ENCODE results near the gene TAC3. TPM values are rescaled to one million over a fixed set of nuclear protein-coding genes. Genes with fewer than 3 reads are reported as not detected.

TAC3 gene
- total RNA-seq, 3 donors from 2014 or later = not detected

- TF ChIP-seq POLR2AphosphoS5 (IDR thresholded peaks at IDR 0.05) (no peak), CTCF (IDR thresholded peaks at IDR 0.05) (no peak)
- Histone ChIP-seq H3K27ac (no peak overlapping the region), H3K9me3 (no peaks in the 10 kb centered on the region), H3K27me3 (no peaks in the 10 kb centered on the region), H3K36me3 (no peaks in the 10 kb centered on the region), H3K4me1 (no peaks in the 10 kb centered on the region), H3K4me3 (no peak overlapping the region)
- intact Hi-C loops (cut with DNase I; ENCODE audit: low total_unique reads) = loop anchor here (10.0 kb wide), 1 partner anchor 242 kb away; the partner anchor contains the start of gene PRIM1
- no peak for DNase-seq (ENCODE audit: low spot score in 2 of 2)
Observed at GRCh38 chr12:56996793-56997545, 19.4 kb downstream of the TAC3 start.

GRCh38 chr12:56995930-56996496 lies 20.3 kb downstream of the TAC3 start:
- no peaks in the 10 kb centered on the region for H3K4me1 ChIP-seq
- no peak overlapping the region for H3K27ac ChIP-seq
- H3K36me3 ChIP-seq = no peaks in the 10 kb centered on the region

GRCh38 chr12:56995201-56995929 lies 21.0 kb downstream of the TAC3 start:
- Histone ChIP-seq H3K9me3 (no peaks in the 10 kb centered on the region), H3K4me1 (no peaks in the 10 kb centered on the region), H3K27me3 (no peaks in the 10 kb centered on the region), H3K36me3 (no peaks in the 10 kb centered on the region), H3K27ac (no peak overlapping the region), H3K4me3 (peak overlapping the region in 1 of 3 donors; percentile 22)
- TF ChIP-seq POLR2AphosphoS5 (IDR thresholded peaks at IDR 0.05) (no peak), CTCF (IDR thresholded peaks at IDR 0.05) (no peak), POLR2A (IDR thresholded peaks at IDR 0.05) (no peak)
- no peak for DNase-seq (ENCODE audit: low spot score in 2 of 2)
- intact Hi-C loops (cut with DNase I; ENCODE audit: low total_unique reads) = loop anchor here (10.0 kb wide), 1 partner anchor 241 kb away; the partner anchor contains the start of gene PRIM1

More at GRCh38 chr12:56995930-56996496, 20.3 kb downstream of the TAC3 start:
- H3K9me3 ChIP-seq = no peaks in the 10 kb centered on the region
- no peak for DNase-seq (ENCODE audit: low spot score in 2 of 2)
- no peak overlapping the region for H3K4me3 ChIP-seq
- TF ChIP-seq POLR2AphosphoS5 (IDR thresholded peaks at IDR 0.05) (no peak), POLR2A (IDR thresholded peaks at IDR 0.05) (no peak), CTCF (IDR thresholded peaks at IDR 0.05) (no peak)
- intact Hi-C loops (cut with DNase I; ENCODE audit: low total_unique reads) = loop anchor here (10.0 kb wide), 1 partner anchor 241 kb away; the partner anchor contains the start of gene PRIM1
- no peaks in the 10 kb centered on the region for H3K27me3 ChIP-seq

- Histone ChIP-seq H3K9me3 (no peaks in the 10 kb centered on the region), H3K27ac (peak overlapping the region in 1 of 2 donors; percentile 19), H3K27me3 (no peaks in the 10 kb centered on the region), H3K4me1 (no peaks in the 10 kb centered on the region), H3K4me3 (no peak overlapping the region), H3K36me3 (no peaks in the 10 kb centered on the region)
- TF ChIP-seq POLR2A (IDR thresholded peaks at IDR 0.05) (no peak), POLR2AphosphoS5 (IDR thresholded peaks at IDR 0.05) (no peak), CTCF (IDR thresholded peaks at IDR 0.05) (no peak)
- intact Hi-C loops (cut with DNase I; ENCODE audit: low total_unique reads) = loop anchor here (10.0 kb wide), 1 partner anchor 239 kb away; the partner anchor contains the start of gene PRIM1
- DNase-seq (ENCODE audit: low spot score in 2 of 2) = no peak
Observed at GRCh38 chr12:56994231-56994746, 22.0 kb downstream of the TAC3 start.
